Femur (tissue), 1 donor: ENCODE results near the gene MRPS18C.
"Not testable (repeated sequence)": the region's sequence is repeated elsewhere in the genome, so short reads cannot be mapped to it uniquely, and the experiment has no call there.

ENCODE experiments used
- DNase-seq: peaks from one replicate; pipeline ENCODE4 v3.0.0-alpha.2; 2017

The MRPS18C gene

GRCh38 chr4:83501671-83502070 is 45.8 kb downstream of the MRPS18C start:
- DNase-seq: not testable (repeated sequence)

- DNase-seq: no peak
These were observed 48.1 kb downstream of the MRPS18C start for GRCh38 chr4:83503974-83504373.

- DNase-seq: no peak
These were observed 48.6 kb downstream of the MRPS18C start for GRCh38 chr4:83504503-83504902.

- no peak for DNase-seq
These were observed 49.1 kb downstream of the MRPS18C start for GRCh38 chr4:83504996-83505395.

DNA sequence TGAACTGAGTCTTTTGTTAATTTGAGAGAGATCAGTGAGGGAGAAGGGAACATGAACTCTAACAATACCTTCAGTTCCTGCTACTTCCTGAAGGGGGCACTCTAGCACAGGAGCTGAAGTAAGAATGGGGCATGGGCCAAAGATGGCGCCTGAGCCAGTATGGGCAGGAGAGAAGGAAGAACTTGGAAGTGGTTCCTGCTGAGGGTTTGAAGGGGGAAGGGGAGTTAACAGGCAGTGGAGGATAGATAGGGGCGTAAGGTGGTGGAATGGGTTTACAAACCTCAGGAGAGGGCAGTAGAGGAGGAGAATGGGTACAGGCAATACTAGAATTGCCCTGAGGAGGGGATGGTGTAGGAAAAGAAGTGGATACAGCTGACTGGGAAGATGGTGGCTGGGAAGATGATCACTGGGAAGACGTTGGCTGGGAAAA is 53.3 kb downstream of the MRPS18C start:
- not testable (repeated sequence) for DNase-seq

DNA sequence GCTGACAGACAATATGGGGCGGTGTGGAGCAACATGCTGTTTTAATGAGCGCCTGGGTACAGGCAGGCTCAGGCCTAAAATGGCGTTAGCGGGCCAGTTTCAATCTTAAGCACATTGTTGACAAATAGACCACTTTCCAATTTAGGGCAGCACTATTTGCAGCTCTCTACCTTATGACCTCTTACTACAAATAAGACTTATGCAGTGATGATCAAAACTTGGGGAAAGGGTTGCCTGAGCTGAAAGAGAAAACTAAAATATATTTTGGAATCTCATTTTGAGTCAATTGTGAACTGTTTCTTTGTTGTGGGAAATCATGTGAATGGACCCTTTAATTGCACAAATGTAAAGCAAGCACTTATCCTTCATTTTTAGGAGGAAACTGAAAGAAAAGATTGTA is 54.6 kb downstream of the MRPS18C start:
- no peak for DNase-seq
